ENCODE measurements around the gene JAM2. TPM values are rescaled to one million over a fixed set of nuclear protein-coding genes. Genes with fewer than 3 reads are reported as not detected.

Gene JAM2
- total RNA-seq, 2 donors from 2014 or later: 17.2 to 18.9 TPM

DNA sequence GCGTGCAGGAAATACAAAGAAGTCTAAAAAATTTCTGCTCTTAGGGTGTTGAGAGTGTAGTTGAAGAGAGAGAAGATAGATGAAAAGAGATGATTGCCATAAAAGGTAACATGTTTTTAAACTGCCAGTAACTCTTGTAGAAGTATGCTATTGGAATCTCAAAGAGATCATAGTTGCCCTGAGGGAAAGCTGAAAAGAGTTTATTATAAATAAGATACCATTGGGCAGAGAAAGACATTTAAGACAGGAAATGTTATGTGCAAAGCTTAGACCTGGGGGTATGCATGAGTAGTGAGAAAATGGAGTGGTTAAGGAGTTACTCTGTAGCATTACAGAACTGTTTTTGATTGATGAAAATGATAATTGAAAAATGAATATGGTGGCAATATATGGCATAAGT lies 113.4 kb downstream of the JAM2 start:
- intact Hi-C loops (cut with DNase I): no loop called here
- DNase-seq (ENCODE audit: low spot score): no peak

DNA sequence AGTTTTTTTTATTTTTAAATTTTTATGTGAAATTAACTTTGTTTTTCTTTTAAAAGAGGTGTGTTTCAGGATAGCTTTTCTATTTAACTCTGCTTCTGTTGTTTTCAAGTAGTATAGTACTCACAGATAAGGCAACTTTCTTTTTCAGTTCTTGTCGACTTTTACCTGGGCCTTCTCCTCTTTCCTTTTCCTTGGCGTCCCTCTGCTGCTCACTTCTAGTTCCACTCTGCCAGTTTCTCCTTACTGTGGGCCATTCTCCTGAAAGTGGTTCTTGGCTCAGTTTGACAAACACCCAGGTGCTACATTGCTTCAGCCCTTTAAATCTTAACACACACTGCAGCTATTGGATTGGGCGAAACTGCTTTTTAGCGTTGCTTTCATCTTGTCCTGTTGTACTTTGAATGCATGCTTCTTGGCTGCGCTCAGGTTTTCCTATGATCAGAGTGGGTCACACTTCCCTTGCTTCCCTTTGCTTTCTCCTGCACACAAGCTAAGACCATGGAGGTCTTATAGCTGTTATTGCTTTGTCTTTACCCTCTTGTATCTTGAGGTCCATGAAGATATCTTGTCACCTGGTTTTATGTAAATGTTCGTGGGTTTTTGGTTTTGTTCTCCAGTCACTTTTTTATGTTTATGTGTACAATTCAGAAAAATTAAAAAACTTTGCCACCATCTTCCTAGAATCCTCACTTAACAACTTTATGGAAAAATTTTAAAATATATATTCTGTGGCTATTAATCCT lies 117.3 kb downstream of the JAM2 start:
- no peak for DNase-seq (ENCODE audit: low spot score)
- intact Hi-C loops (cut with DNase I): loop anchor here in 1 of 2 donors (5.0 kb wide), 1 partner anchor 936 kb away; no protein-coding TSS in a partner anchor

DNA sequence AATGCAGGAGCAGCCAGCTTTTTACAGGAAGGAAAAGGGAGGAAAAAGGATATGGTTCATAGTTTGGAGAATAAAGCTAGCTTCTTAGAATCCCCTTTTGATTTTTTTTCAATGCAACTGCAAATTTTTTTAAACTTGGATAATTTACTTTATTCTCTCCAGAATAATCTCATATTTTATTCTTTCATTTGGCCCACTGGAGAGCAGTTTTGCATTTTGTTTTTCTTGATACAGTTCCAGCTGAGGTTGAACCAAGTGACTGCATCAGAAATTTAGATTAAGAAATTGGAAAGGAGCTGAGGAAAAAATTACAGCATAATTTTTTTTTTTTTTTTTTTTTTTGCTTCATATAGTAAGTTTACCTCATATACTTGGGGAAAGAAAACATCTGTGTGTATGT lies 118.5 kb downstream of the JAM2 start:
- DNase-seq (ENCODE audit: low spot score): no peak
- intact Hi-C loops (cut with DNase I): loop anchor here in 1 of 2 donors (5.0 kb wide), 1 partner anchor 935 kb away; no protein-coding TSS in a partner anchor

DNA sequence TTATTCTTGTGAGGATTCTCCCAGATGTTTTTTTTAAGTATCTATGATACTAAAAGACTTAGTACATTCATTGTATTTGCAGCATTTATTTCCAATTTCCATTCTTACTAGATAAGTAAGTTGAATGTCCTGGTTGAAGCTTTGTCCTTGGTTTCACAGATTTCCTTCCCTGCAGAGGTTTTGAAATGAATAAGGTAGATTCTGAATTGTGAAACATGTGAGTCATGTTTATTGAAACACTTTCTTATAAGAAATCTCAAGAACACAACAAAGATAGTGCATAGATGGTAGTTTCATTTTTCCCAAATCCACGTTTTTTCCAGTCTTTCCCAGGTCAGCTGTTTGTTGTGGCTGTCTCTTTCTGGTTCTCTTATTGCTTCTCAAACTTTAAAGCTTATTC lies 120.5 kb downstream of the JAM2 start:
- DNase-seq (ENCODE audit: low spot score): no peak
- intact Hi-C loops (cut with DNase I): loop anchor here in 1 of 2 donors (5.0 kb wide), 1 partner anchor 933 kb away; no protein-coding TSS in a partner anchor

DNA sequence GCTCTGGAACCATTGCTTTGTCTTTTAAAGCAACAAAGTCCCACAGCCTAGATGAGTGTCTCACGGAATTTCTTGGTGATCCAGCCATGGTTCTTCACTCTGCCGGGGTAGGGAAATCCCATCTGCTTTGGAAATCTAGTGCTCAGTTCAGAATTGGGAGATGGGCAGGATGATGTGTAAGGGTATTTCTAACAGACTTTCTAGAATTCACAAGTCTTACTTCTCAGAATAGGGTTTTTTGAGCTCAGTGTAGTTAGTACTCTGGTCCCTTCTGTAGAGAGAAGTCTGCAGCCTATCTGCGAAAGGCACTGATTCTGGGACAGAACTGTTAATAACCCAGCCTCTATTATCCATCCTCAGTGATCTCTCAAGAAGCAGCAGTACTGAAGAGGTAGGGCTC lies 121.0 kb downstream of the JAM2 start:
- no peak for DNase-seq (ENCODE audit: low spot score)
- intact Hi-C loops (cut with DNase I): no loop called here

DNA sequence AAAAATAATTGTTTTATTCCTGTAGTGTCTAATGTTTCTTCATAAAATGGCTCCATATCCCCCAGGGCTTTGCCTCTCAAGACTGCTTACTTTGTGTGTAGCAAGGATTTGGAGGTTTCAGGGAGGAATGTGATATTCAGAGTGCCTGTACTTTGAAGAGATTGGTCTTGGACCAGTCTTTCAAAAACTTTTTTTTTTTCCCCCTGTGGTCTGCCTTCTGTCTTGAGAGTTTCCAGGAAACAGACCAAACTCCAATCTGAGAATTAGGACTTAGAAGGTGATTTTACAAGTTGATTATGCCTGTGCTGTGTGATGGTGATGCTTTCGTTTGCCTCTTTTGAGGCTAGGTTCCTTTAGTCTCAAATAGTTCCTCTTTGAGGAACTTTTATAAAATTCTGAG lies 121.6 kb downstream of the JAM2 start:
- intact Hi-C loops (cut with DNase I): no loop called here
- DNase-seq (ENCODE audit: low spot score): no peak

GRCh38 chr21:25764065-25764464 lies 125.0 kb downstream of the JAM2 start:
- intact Hi-C loops (cut with DNase I): no loop called here
- DNase-seq (ENCODE audit: low spot score): no peak

Other genes with a start within 250 kb of the JAM2 start
- 10 to 100 TPM; 17.0 to 23.7 TPM for gene MRPL39, start 31.8 kb upstream of the JAM2 start, total RNA-seq
- gene ATP5PF, start 95.6 kb downstream of the JAM2 start, total RNA-seq: 100 to 1,000 TPM; 116 to 129 TPM
- gene GABPA, start 95.7 kb downstream of the JAM2 start, total RNA-seq: 10 to 100 TPM; 21.2 to 23.7 TPM

All from posterior vena cava (tissue), 2 donors.